ENCODE results near the gene WNT11.

GRCh38 chr11:76159303-76159937, 46.9 kb downstream of the WNT11 start:
- no peak for TF ChIP-seq POLR2A (IDR thresholded peaks at IDR 0.05)
- TF ChIP-seq, protein P1, sequence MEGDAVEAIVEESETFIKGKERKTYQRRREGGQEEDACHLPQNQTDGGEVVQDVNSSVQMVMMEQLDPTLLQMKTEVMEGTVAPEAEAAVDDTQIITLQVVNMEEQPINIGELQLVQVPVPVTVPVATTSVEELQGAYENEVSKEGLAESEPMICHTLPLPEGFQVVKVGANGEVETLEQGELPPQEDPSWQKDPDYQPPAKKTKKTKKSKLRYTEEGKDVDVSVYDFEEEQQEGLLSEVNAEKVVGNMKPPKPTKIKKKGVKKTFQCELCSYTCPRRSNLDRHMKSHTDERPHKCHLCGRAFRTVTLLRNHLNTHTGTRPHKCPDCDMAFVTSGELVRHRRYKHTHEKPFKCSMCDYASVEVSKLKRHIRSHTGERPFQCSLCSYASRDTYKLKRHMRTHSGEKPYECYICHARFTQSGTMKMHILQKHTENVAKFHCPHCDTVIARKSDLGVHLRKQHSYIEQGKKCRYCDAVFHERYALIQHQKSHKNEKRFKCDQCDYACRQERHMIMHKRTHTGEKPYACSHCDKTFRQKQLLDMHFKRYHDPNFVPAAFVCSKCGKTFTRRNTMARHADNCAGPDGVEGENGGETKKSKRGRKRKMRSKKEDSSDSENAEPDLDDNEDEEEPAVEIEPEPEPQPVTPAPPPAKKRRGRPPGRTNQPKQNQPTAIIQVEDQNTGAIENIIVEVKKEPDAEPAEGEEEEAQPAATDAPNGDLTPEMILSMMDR (IDR thresholded peaks at IDR 0.05): no peak
